DND-41 (cell line): ENCODE measurements around the gene AQP9.

Experiments
- ATAC-seq: fragments of 200-7000 bp; cut with Tn5 transposase; 3 replicates; pipeline ENCODE4 v1.9.1; 2021; ENCODE audit warnings: low read depth; ENCODE audit not compliant: insufficient read depth
- DNase-seq: peaks from one replicate; pipeline ENCODE4 v3.0.0-alpha.2; 2020
- H2AFZ ChIP-seq: 2 replicates; pipeline ENCODE4 v1.6.0; 2012; ENCODE audit warnings: low read depth, low read length
- H3K27ac ChIP-seq: 2 replicates; pipeline ENCODE4 v1.5.1; 2012; ENCODE audit warnings: low read length, inconsistent platforms
- H3K27me3 ChIP-seq: fragments of 200-600 bp; sonication (generic); 2 replicates; pipeline ENCODE4 v1.6.0; 2012; ENCODE audit warnings: low read length, mild to moderate bottlenecking, inconsistent platforms; ENCODE audit not compliant: insufficient read depth, poor library complexity
- H3K36me3 ChIP-seq: 2 replicates; pipeline ENCODE4 v1.5.1; 2012; ENCODE audit warnings: low read length, inconsistent platforms; ENCODE audit not compliant: insufficient read depth
- H3K4me1 ChIP-seq: 2 replicates; pipeline ENCODE4 v1.5.1; 2012; ENCODE audit warnings: mild to moderate bottlenecking, low read length; ENCODE audit not compliant: insufficient read depth
- H3K4me2 ChIP-seq: 2 replicates; pipeline ENCODE4 v1.6.0; 2012; ENCODE audit warnings: mild to moderate bottlenecking, moderate library complexity, low read length, inconsistent platforms; ENCODE audit not compliant: insufficient read depth
- H3K4me3 ChIP-seq, 2 experiments: fragments of 200-600 bp in 1 of 2; shearing (Covaris generic) in 1 of 2; 2 replicates each; pipeline ENCODE4 v1.5.1; 2012 to 2016; ENCODE audit warnings: inconsistent platforms in 2 of 2, low read length in 2 of 2, mild to moderate bottlenecking in 2 of 2, low read depth in 1 of 2, moderate library complexity in 1 of 2
- H3K79me2 ChIP-seq: 2 replicates; pipeline ENCODE4 v1.6.0; 2012; ENCODE audit warnings: low read length, inconsistent platforms; ENCODE audit not compliant: insufficient read depth
- H3K9ac ChIP-seq: 2 replicates; pipeline ENCODE4 v1.6.0; 2012; ENCODE audit warnings: low read depth, mild to moderate bottlenecking, inconsistent platforms, low read length, moderate library complexity
- H3K9me3 ChIP-seq: 2 replicates; pipeline ENCODE4 v1.5.1; 2012; ENCODE audit warnings: low read length, moderate library complexity, mild to moderate bottlenecking, inconsistent platforms; ENCODE audit not compliant: insufficient read depth, severe bottlenecking
- H4K20me1 ChIP-seq: 2 replicates; pipeline ENCODE4 v1.6.0; 2012; ENCODE audit warnings: low read length; ENCODE audit not compliant: insufficient read depth
- EZH2 ChIP-seq: IDR thresholded peaks from 3 replicates; pipeline ENCODE4 v1.6.1; 2012; ENCODE audit warnings: borderline replicate concordance, low read depth, mild to moderate bottlenecking, moderate library complexity, low read length, inconsistent platforms; ENCODE audit not compliant: severe bottlenecking
- TF ChIP-seq, protein P1 (sequence below): IDR thresholded peaks from 2 replicates; pipeline ENCODE4 v1.5.1; 2012; ENCODE audit warnings: borderline replicate concordance, low read length, moderate library complexity, mild to moderate bottlenecking; ENCODE audit not compliant: poor library complexity, severe bottlenecking; ENCODE audit errors: extremely low read depth

Gene AQP9

DNA sequence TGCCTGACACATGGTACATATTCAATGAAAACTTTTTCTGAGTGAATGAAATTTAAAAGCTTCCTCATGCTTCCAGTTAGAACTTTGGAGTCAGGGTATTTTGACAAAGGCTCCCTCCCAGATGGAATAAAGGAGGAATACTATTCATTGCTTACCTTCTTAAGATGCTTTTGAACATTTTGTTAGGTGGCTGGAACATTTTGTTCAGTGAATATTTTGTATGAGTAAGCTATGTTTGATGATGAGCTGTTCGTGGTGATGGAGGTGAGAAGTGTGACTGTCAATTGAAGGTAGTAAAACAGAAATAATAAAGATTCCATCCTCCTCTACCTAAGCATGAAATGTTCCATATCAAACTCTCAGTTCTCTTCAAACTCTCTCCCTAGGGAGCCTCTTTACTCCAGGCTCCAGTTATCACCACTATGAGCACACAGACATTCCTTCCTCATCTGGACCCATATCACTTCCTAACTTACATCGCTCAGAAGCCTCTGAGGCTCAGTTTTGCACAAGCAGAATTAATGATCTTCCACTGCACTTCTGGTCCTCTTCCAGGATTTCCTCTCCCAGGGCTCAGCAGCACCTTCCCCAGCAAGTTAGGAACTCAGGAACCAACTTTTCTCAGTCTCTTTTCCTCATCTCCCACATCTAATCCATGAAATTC lies 2.5 kb upstream of the AQP9 start:
- H2AFZ ChIP-seq = no peak overlapping the region
- H3K4me2 ChIP-seq = no peak overlapping the region
- no peak overlapping the region for H3K27ac ChIP-seq
- no peak overlapping the region for H3K9ac ChIP-seq
- TF ChIP-seq, protein P1, sequence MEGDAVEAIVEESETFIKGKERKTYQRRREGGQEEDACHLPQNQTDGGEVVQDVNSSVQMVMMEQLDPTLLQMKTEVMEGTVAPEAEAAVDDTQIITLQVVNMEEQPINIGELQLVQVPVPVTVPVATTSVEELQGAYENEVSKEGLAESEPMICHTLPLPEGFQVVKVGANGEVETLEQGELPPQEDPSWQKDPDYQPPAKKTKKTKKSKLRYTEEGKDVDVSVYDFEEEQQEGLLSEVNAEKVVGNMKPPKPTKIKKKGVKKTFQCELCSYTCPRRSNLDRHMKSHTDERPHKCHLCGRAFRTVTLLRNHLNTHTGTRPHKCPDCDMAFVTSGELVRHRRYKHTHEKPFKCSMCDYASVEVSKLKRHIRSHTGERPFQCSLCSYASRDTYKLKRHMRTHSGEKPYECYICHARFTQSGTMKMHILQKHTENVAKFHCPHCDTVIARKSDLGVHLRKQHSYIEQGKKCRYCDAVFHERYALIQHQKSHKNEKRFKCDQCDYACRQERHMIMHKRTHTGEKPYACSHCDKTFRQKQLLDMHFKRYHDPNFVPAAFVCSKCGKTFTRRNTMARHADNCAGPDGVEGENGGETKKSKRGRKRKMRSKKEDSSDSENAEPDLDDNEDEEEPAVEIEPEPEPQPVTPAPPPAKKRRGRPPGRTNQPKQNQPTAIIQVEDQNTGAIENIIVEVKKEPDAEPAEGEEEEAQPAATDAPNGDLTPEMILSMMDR = no peak
- no peak for TF ChIP-seq EZH2
- H3K27me3 ChIP-seq = peaks cover 12% of the 10 kb centered on the region
- H3K4me3 ChIP-seq = no peak overlapping the region
- DNase-seq (no peak), ATAC-seq (no peak)
- no peaks in the 10 kb centered on the region for H3K36me3 ChIP-seq
- no peaks in the 10 kb centered on the region for H3K4me1 ChIP-seq
- H4K20me1 ChIP-seq = no peaks in the 10 kb centered on the region
- H3K9me3 ChIP-seq = no peaks in the 10 kb centered on the region
- H3K79me2 ChIP-seq = no peaks in the 10 kb centered on the region

DNA sequence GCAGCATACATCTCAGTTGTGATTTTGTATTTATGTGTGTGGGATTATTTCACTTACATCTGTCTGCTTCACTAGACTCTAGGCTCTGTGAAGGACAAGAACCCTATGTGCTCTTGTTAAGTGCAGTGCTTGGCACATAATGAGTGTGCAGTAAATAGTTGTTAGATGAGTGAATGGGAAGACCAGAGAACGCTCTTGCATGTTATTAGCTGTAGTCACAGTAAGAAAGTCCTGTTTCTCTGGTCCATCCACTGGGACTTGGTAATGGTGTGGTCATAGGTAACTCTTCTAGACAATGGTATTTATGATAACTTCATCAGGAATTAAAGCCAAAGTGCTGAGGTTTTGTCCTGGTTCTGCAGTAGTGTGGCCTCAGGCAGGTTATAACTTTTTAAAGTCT lies 1.4 kb upstream of the AQP9 start:
- no peak for ATAC-seq
- no peaks in the 10 kb centered on the region for H3K79me2 ChIP-seq
- TF ChIP-seq, protein P1 = no peak
- TF ChIP-seq EZH2 = no peak
- peaks cover 15% of the 10 kb centered on the region for H3K27me3 ChIP-seq
- H4K20me1 ChIP-seq = no peaks in the 10 kb centered on the region
- H3K4me2 ChIP-seq = no peak overlapping the region
- H2AFZ ChIP-seq = no peak overlapping the region
- H3K9me3 ChIP-seq = no peaks in the 10 kb centered on the region
- H3K27ac ChIP-seq = no peak overlapping the region
- no peak overlapping the region for H3K9ac ChIP-seq
- no peaks in the 10 kb centered on the region for H3K36me3 ChIP-seq
- no peaks in the 10 kb centered on the region for H3K4me1 ChIP-seq
- no peak overlapping the region for H3K4me3 ChIP-seq
- DNase-seq = no peak

DNA sequence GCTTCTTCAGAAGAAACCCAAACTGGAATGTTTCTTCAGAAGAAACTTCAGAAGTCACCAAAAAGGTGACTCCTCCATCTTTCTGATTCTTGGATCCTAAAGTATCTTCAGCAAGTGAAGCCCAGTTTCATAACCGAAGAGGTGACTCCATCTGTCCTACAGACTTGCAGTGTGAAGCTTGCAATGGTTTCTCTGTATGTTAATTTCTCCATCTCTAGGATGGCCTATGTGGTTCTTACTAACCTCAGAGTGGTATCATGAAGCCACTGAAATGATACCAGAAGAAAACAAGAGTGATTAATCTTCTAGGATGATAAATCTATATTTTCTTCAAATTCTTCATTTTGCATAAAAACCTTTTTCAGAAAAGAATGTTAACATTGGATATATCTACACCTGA lies 495 bp upstream of the AQP9 start:
- H3K79me2 ChIP-seq = no peaks in the 10 kb centered on the region
- H3K4me3 ChIP-seq = no peak overlapping the region
- ATAC-seq (no peak), DNase-seq (no peak)
- no peak overlapping the region for H2AFZ ChIP-seq
- no peak for TF ChIP-seq EZH2
- TF ChIP-seq, protein P1 = no peak
- no peaks in the 10 kb centered on the region for H3K9me3 ChIP-seq
- H4K20me1 ChIP-seq = no peaks in the 10 kb centered on the region
- no peaks in the 10 kb centered on the region for H3K4me1 ChIP-seq
- H3K9ac ChIP-seq = no peak overlapping the region
- peaks cover 21% of the 10 kb centered on the region for H3K27me3 ChIP-seq
- H3K27ac ChIP-seq = no peak overlapping the region
- H3K4me2 ChIP-seq = no peak overlapping the region
- H3K36me3 ChIP-seq = no peaks in the 10 kb centered on the region
